GM12878 (cell line): Measurements from ENCODE around the gene APC2.

Source experiments
- RCOR1 ChIP-seq: conservative IDR thresholded peaks from 2 replicates; pipeline ENCODE4 v1.6.1; 2012; ENCODE audit warnings: low read depth, low read length, improper control_type of control experiment
- USF2 ChIP-seq: IDR thresholded peaks from 2 replicates; pipeline ENCODE4 v1.6.1; 2011; ENCODE audit warnings: low read depth, low read length, improper control_type of control experiment, borderline replicate concordance
- ZNF207 ChIP-seq: fragments of 450-650 bp; IDR thresholded peaks from 2 replicates; pipeline ENCODE4 v1.6.1; 2014; ENCODE audit warnings: antibody characterized with exemption, mild to moderate bottlenecking, borderline replicate concordance
- TF ChIP-seq, protein P1 (sequence below), 3 experiments: IDR thresholded peaks in 2 of 3; conservative IDR thresholded peaks in 1 of 3; 2 replicates each; pipeline ENCODE4 v1.5.1; 2011; ENCODE audit warnings: low read depth in 3 of 3, low read length in 3 of 3, mild to moderate bottlenecking in 3 of 3, control low read depth in 2 of 3, moderate library complexity in 2 of 3, inconsistent platforms in 1 of 3, mixed read lengths in 1 of 3; ENCODE audit not compliant: control insufficient read depth in 2 of 3, insufficient read depth in 1 of 3; ENCODE audit errors: extremely low read depth in 1 of 3

- TF ChIP-seq, protein P1, sequence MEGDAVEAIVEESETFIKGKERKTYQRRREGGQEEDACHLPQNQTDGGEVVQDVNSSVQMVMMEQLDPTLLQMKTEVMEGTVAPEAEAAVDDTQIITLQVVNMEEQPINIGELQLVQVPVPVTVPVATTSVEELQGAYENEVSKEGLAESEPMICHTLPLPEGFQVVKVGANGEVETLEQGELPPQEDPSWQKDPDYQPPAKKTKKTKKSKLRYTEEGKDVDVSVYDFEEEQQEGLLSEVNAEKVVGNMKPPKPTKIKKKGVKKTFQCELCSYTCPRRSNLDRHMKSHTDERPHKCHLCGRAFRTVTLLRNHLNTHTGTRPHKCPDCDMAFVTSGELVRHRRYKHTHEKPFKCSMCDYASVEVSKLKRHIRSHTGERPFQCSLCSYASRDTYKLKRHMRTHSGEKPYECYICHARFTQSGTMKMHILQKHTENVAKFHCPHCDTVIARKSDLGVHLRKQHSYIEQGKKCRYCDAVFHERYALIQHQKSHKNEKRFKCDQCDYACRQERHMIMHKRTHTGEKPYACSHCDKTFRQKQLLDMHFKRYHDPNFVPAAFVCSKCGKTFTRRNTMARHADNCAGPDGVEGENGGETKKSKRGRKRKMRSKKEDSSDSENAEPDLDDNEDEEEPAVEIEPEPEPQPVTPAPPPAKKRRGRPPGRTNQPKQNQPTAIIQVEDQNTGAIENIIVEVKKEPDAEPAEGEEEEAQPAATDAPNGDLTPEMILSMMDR (IDR thresholded peaks at IDR 0.05 in 2 of 3, conservative IDR thresholded peaks at IDR 0.05 in 1 of 3; ENCODE audit: control insufficient read depth in 2 of 3, extremely low read depth in 1 of 3, insufficient read depth in 1 of 3, low read depth in 3 of 3, low read length in 3 of 3) = no peak
- TF ChIP-seq RCOR1 = no peak
- no peak for TF ChIP-seq ZNF207
- TF ChIP-seq USF2 = no peak
These were observed 3.8 kb upstream of the APC2 start for GRCh38 chr19:1445932-1446712.
